Liver (tissue), 9 donors: ENCODE results near the gene GPR146. TPM values are rescaled to one million over a fixed set of nuclear protein-coding genes. Genes with fewer than 3 reads are reported as not detected.

ENCODE experiments used
- DNase-seq: peaks from one replicate; pipeline ENCODE4 v3.0.0-alpha.2; 2017; ENCODE audit warnings: low spot score
- H3K27ac ChIP-seq, 2 donors: one replicate each; pipeline ENCODE4 v1.7.0; 2013; ENCODE audit warnings: inconsistent platforms in 2 of 2, low read length in 2 of 2, control low read depth in 1 of 2, low read depth in 1 of 2, mild to moderate bottlenecking in 1 of 2
- H3K27me3 ChIP-seq, 4 donors: one replicate each; pipeline versions ENCODE4 v1.6.1 to v1.7.0; 2013; ENCODE audit warnings: low read length in 3 of 4, inconsistent platforms in 1 of 4, mild to moderate bottlenecking in 1 of 4, moderate library complexity in 1 of 4; ENCODE audit not compliant: control insufficient read depth in 4 of 4, insufficient read depth in 4 of 4
- H3K36me3 ChIP-seq, 4 donors: one replicate each; pipeline versions ENCODE4 v1.6.1 to v1.7.0; 2013; ENCODE audit warnings: low read length in 3 of 4, mild to moderate bottlenecking in 3 of 4, low read depth in 1 of 4, moderate library complexity in 1 of 4; ENCODE audit not compliant: control insufficient read depth in 4 of 4, insufficient read depth in 3 of 4
- H3K4me1 ChIP-seq, 4 donors: one replicate each; pipeline versions ENCODE4 v1.6.1 to v1.7.0; 2013; ENCODE audit warnings: low read length in 3 of 4, mild to moderate bottlenecking in 3 of 4, moderate library complexity in 1 of 4; ENCODE audit not compliant: control insufficient read depth in 4 of 4, insufficient read depth in 4 of 4
- H3K4me3 ChIP-seq, 3 donors: one replicate each; pipeline versions ENCODE4 v1.6.1 to v1.7.0; 2013; ENCODE audit warnings: low read length in 3 of 3, control low read depth in 1 of 3, low read depth in 1 of 3, mild to moderate bottlenecking in 1 of 3
- H3K9ac ChIP-seq, 2 donors: one replicate each; pipeline ENCODE4 v1.7.0; 2013; ENCODE audit warnings: low read length in 2 of 2, mild to moderate bottlenecking in 2 of 2, moderate library complexity in 2 of 2, control low read depth in 1 of 2, low read depth in 1 of 2
- H3K9me3 ChIP-seq, 4 donors: one replicate each; pipeline versions ENCODE4 v1.6.1 to v1.7.0; 2013; ENCODE audit warnings: low read length in 3 of 4; ENCODE audit not compliant: control insufficient read depth in 4 of 4
- ATF3 ChIP-seq: IDR thresholded peaks from 2 replicates; pipeline ENCODE4 v1.6.1; 2016; ENCODE audit warnings: antibody characterized with exemption
- CTCF ChIP-seq: fragments of 150-350 bp; IDR thresholded peaks from 2 replicates; pipeline ENCODE4 v1.5.1; 2017; ENCODE audit warnings: improper control_type of control experiment, low read depth, low read length; ENCODE audit not compliant: missing input control
- FOXA1 ChIP-seq: IDR thresholded peaks from 2 replicates; pipeline ENCODE4 v1.6.1; 2016; ENCODE audit warnings: antibody characterized with exemption
- FOXA2 ChIP-seq: IDR thresholded peaks from 2 replicates; pipeline ENCODE4 v1.6.1; 2016; ENCODE audit warnings: antibody characterized with exemption
- GABPA ChIP-seq, 2 donors: IDR thresholded peaks in 1 of 2; conservative IDR thresholded peaks in 1 of 2; 2 replicates each; pipeline ENCODE4 v1.6.1; 2016; ENCODE audit warnings: antibody characterized with exemption in 2 of 2, mild to moderate bottlenecking in 1 of 2, moderate library complexity in 1 of 2
- HNF4A ChIP-seq, 2 donors: conservative IDR thresholded peaks; 2 replicates each; pipeline ENCODE4 v1.6.1; 2016; ENCODE audit warnings: antibody characterized with exemption in 2 of 2, mild to moderate bottlenecking in 2 of 2
- HNF4G ChIP-seq: IDR thresholded peaks from 2 replicates; pipeline ENCODE4 v1.6.1; 2016; ENCODE audit warnings: antibody characterized with exemption
- JUND ChIP-seq, 2 donors: IDR thresholded peaks; 2 replicates each; pipeline ENCODE4 v1.6.1; 2016; ENCODE audit warnings: antibody characterized with exemption in 2 of 2
- MAX ChIP-seq: IDR thresholded peaks from 2 replicates; pipeline ENCODE4 v1.6.1; 2016; ENCODE audit warnings: antibody characterized with exemption
- NR2F2 ChIP-seq: IDR thresholded peaks from 2 replicates; pipeline ENCODE4 v1.6.1; 2016; ENCODE audit warnings: antibody characterized with exemption
- RAD21 ChIP-seq, 2 donors: IDR thresholded peaks; 2 replicates each; pipeline ENCODE4 v1.6.1; 2016; ENCODE audit warnings: antibody characterized with exemption in 2 of 2, mild to moderate bottlenecking in 2 of 2
- REST ChIP-seq: IDR thresholded peaks from 2 replicates; pipeline ENCODE4 v1.6.1; 2016; ENCODE audit warnings: antibody characterized with exemption, mild to moderate bottlenecking
- RXRA ChIP-seq, 2 donors: IDR thresholded peaks; 2 replicates each; pipeline ENCODE4 v1.6.1; 2017 to 2018; ENCODE audit warnings: antibody characterized with exemption in 2 of 2, mild to moderate bottlenecking in 1 of 2
- SP1 ChIP-seq: IDR thresholded peaks from 2 replicates; pipeline ENCODE4 v1.6.1; 2018; ENCODE audit warnings: antibody characterized with exemption, mild to moderate bottlenecking
- TAF1 ChIP-seq: conservative IDR thresholded peaks from 2 replicates; pipeline ENCODE4 v1.6.1; 2016; ENCODE audit warnings: antibody characterized with exemption, mild to moderate bottlenecking
- YY1 ChIP-seq: IDR thresholded peaks from 2 replicates; pipeline ENCODE4 v1.6.1; 2016; ENCODE audit warnings: antibody characterized with exemption, mild to moderate bottlenecking
- ZBTB33 ChIP-seq: IDR thresholded peaks from 2 replicates; pipeline ENCODE4 v1.6.1; 2016; ENCODE audit warnings: antibody characterized with exemption
- WGBS: extraction: QIAGEN DNeasy Blood & Tissue Kit; methylation state at CpG from one replicate; pipeline ENCODE4 v1.1.7; 2013; 5-methylcytosine and 5-hydroxymethylcytosine counted together
- polyA plus RNA-seq, 2 donors: library from polyadenylated mRNA; stranded (reverse) in 1 of 2; unstranded in 1 of 2; fragments of 200-250 nt in 1 of 2; fragments of >200 nt in 1 of 2; fragmentation: Nextera tagmentation in 1 of 2; extraction: Ambion mirVana in 1 of 2; gene quantifications; one replicate each; pipeline versions ENCODE4 v1.2.1 to v1.2.3, GENCODE V29; 2013 to 2015
- total RNA-seq, 2 donors: library from RNA; depleted of rRNA; stranded (reverse); fragments of >200 nt; gene quantifications; one replicate each; pipeline ENCODE4 v1.2.3, GENCODE V29; 2014
- donor health status: healthy.
- donor health status: healthy.
- donor health status: healthy.
- donor health status: healthy.
- donor health status: healthy.

The GPR146 gene
- total and polyA plus RNA-seq, 4 donors, result 15.5 to 33.5 (median 26.7) TPM

GRCh38 chr7:1058821-1059199 lies 14.5 kb downstream of the GPR146 start:
- Histone ChIP-seq H3K36me3 (no peaks in the 10 kb centered on the region), H3K9me3 (no peaks in the 10 kb centered on the region), H3K27ac (no peak overlapping the region), H3K9ac (no peak overlapping the region), H3K4me1 (peaks cover 5 to 30% (median 12%) of the 10 kb centered on the region in 4 donors), H3K27me3 (no peaks in the 10 kb centered on the region), H3K4me3 (no peak overlapping the region)
- TF ChIP-seq FOXA1 (no peak), RAD21 (IDR thresholded peaks at IDR 0.05) (no peak), YY1 (no peak), SP1 (no peak), NR2F2 (no peak), REST (no peak), HNF4G (no peak), JUND (IDR thresholded peaks at IDR 0.05) (no peak), FOXA2 (no peak), HNF4A (conservative IDR thresholded peaks at IDR 0.05) (no peak), GABPA (IDR thresholded peaks at IDR 0.05 in 1 of 2, conservative IDR thresholded peaks at IDR 0.05 in 1 of 2) (no peak), ATF3 (no peak)
- WGBS, result 92% methylated on average over 10 of the region's 10 CpGs
- no peak for DNase-seq

GRCh38 chr7:1059200-1060091 lies 15.1 kb downstream of the GPR146 start:
- Histone ChIP-seq H3K4me3 (no peak overlapping the region), H3K27ac (no peak overlapping the region), H3K9ac (no peak overlapping the region), H3K27me3 (no peaks in the 10 kb centered on the region), H3K9me3 (no peaks in the 10 kb centered on the region), H3K4me1 (peaks cover 5 to 27% (median 12%) of the 10 kb centered on the region in 4 donors), H3K36me3 (no peaks in the 10 kb centered on the region)
- no peak for TF ChIP-seq MAX
- WGBS, result 51% methylated on average over 55 of the region's 55 CpGs
- peak; percentile 66 for DNase-seq

GRCh38 chr7:1060315-1061072 lies 16.1 kb downstream of the GPR146 start:
- 41% methylated on average over 35 of the region's 35 CpGs for WGBS
- Histone ChIP-seq H3K36me3 (no peaks in the 10 kb centered on the region), H3K27me3 (no peaks in the 10 kb centered on the region), H3K27ac (no peak overlapping the region), H3K4me3 (no peak overlapping the region), H3K9ac (peak overlapping the region in 1 of 2 donors; percentile 24), H3K4me1 (peaks cover 6 to 20% (median 13%) of the 10 kb centered on the region in 4 donors), H3K9me3 (no peaks in the 10 kb centered on the region)
- peak; percentile 8 for TF ChIP-seq FOXA2
- no peak for TF ChIP-seq MAX
- TF ChIP-seq CTCF, result no peak
- TF ChIP-seq RXRA (IDR thresholded peaks at IDR 0.05), result peak; percentile 59 to 71
- peak; percentile 42 for TF ChIP-seq SP1
- no peak for TF ChIP-seq ZBTB33
- no peak for TF ChIP-seq RAD21 (IDR thresholded peaks at IDR 0.05)
- no peak for TF ChIP-seq TAF1
- no peak for TF ChIP-seq NR2F2
- no peak for TF ChIP-seq JUND (IDR thresholded peaks at IDR 0.05)
- no peak for TF ChIP-seq FOXA1
- TF ChIP-seq HNF4G, result no peak
- peak; percentile 49 to 55 for TF ChIP-seq HNF4A (conservative IDR thresholded peaks at IDR 0.05)
- no peak for DNase-seq
